ENCODE data around the gene SMOC2. TPM values are rescaled to one million over a fixed set of nuclear protein-coding genes. Genes with fewer than 3 reads are reported as not detected.

SMOC2 gene
- total RNA-seq, 2 donors from 2014 or later, result 25.6 to 29.6 TPM

- no peak for TF ChIP-seq CTCF (IDR thresholded peaks at IDR 0.05)
- intact Hi-C loops (cut with DNase I), result no loop called here
- no peak overlapping the region for H3K9ac ChIP-seq (ENCODE audit: low read depth in 2 of 2, low read length in 2 of 2)
- H3K4me3 ChIP-seq, result no peak overlapping the region
- no peaks in the 10 kb centered on the region for H3K36me3 ChIP-seq
- H3K4me1 ChIP-seq, result no peaks in the 10 kb centered on the region
- H3K27ac ChIP-seq, result no peak overlapping the region
- H3K27me3 ChIP-seq, result no peaks in the 10 kb centered on the region
- no peak for DNase-seq
- no peaks in the 10 kb centered on the region for H3K9me3 ChIP-seq
These were observed 58.2 kb downstream of the SMOC2 start for GRCh38 chr6:168499045-168499650.

DNA sequence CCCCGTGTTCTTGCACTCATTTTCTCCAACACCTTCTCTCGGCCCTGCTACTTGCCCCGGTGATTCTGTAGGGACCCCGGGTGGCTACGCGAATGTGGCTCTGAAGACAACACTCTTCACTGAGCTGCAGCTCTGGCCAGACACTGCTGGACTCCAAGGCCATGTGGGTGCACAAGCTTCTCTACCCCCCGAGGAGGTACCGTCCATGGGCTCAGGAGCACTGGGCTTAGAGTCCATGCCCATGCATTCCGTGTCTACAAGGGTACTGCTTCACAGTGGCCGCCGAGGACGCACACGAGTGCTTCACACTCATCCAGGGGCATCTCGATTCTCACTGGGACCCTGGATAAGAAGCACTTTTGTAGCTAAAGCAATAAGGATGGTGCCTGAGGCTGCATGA, 59.5 kb downstream of the SMOC2 start:
- Histone ChIP-seq H3K9me3 (no peaks in the 10 kb centered on the region), H3K27ac (no peak overlapping the region), H3K4me1 (no peaks in the 10 kb centered on the region), H3K4me3 (no peak overlapping the region), H3K36me3 (no peaks in the 10 kb centered on the region), H3K9ac (ENCODE audit: low read depth in 2 of 2, low read length in 2 of 2) (no peak overlapping the region), H3K27me3 (no peaks in the 10 kb centered on the region)
- no peak for TF ChIP-seq CTCF (IDR thresholded peaks at IDR 0.05)
- intact Hi-C loops (cut with DNase I), result no loop called here
- DNase-seq, result no peak

DNA sequence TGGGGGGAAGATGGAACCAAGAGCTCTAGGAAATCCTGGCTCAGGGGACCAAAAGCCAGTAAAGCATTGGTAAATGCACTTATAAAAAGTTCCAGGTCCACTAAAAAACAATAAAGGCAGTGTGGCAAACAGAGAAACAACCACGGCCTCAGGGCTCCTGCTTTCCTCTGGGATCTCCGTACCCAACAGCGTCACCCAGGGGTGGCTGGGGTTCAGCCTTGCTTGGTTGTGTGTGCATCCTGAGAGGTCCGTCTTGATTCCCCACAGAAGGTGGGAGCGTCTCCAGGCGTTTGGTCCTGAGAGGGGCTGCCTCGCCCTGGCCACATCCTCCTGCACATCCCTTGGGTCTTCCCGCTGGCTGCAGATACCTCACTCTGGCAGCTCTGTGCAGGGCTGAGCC, 60.6 kb downstream of the SMOC2 start:
- DNase-seq, result no peak
- no peak overlapping the region for H3K27ac ChIP-seq
- intact Hi-C loops (cut with DNase I), result no loop called here

DNA sequence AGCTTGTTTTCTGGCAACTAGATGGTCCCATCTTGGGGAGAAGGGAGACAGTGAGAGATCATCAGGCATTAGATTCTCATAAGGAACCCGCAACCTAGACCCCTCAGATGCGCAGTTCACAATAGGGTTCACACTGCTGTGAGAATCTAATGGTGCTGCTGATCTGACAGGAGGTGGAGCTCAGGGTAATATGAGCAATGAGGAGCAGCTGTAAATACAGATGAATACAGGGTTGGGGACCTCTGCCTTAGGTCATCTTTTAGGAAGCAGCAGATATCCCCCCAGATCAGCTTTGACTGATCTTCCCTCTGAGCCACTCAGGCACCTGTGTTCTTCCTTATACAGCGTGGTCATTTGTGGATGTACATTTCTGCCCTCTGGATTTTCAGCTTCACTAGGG, 63.4 kb downstream of the SMOC2 start:
- intact Hi-C loops (cut with DNase I), result no loop called here
- Histone ChIP-seq H3K9ac (ENCODE audit: low read depth in 2 of 2, low read length in 2 of 2) (no peak overlapping the region), H3K4me3 (no peak overlapping the region), H3K4me1 (no peaks in the 10 kb centered on the region), H3K27me3 (no peaks in the 10 kb centered on the region), H3K27ac (no peak overlapping the region), H3K36me3 (no peaks in the 10 kb centered on the region), H3K9me3 (no peaks in the 10 kb centered on the region)
- DNase-seq, result no peak
- TF ChIP-seq CTCF (IDR thresholded peaks at IDR 0.05), result no peak

More for the DNA sequence above, 60.6 kb downstream of the SMOC2 start:
- H3K4me1 ChIP-seq, result no peaks in the 10 kb centered on the region
- TF ChIP-seq CTCF (IDR thresholded peaks at IDR 0.05), result no peak
- no peaks in the 10 kb centered on the region for H3K27me3 ChIP-seq
- no peaks in the 10 kb centered on the region for H3K36me3 ChIP-seq
- H3K9ac ChIP-seq (ENCODE audit: low read depth in 2 of 2, low read length in 2 of 2), result no peak overlapping the region
- no peaks in the 10 kb centered on the region for H3K9me3 ChIP-seq
- no peak overlapping the region for H3K4me3 ChIP-seq

DNA sequence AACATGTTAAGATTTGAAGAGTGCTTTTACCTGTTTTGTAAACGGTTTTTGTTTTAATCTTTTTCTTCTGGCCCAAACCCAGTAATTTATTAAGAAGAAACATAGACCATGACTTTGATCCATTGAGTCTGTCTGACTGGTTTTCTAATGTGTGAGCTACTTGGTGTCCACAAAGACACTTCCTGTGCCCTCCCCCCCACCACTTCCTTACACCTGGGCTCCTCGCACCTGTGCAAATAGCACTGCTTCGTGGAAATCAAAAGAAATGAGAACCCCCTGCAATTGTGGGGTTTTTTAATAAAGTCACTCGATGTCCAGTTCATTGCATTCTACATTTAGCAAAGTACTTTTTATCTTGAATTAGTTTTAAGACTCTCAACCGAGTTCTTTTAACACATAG, 65.5 kb downstream of the SMOC2 start:
- Histone ChIP-seq H3K9ac (ENCODE audit: low read depth in 2 of 2, low read length in 2 of 2) (no peak overlapping the region), H3K27ac (no peak overlapping the region), H3K36me3 (no peaks in the 10 kb centered on the region), H3K4me3 (no peak overlapping the region), H3K27me3 (no peaks in the 10 kb centered on the region), H3K9me3 (no peaks in the 10 kb centered on the region), H3K4me1 (no peaks in the 10 kb centered on the region)
- DNase-seq, result no peak
- TF ChIP-seq CTCF (IDR thresholded peaks at IDR 0.05), result no peak
- intact Hi-C loops (cut with DNase I), result no loop called here
